Ishikawa (cell line): ENCODE results near the gene LY6G5C.

Experiments
- CEBPB ChIP-seq: IDR thresholded peaks from 2 replicates; pipeline ENCODE4 v1.6.1; 2012
- CREB1 ChIP-seq: IDR thresholded peaks from 2 replicates; pipeline ENCODE4 v1.6.1; 2012; ENCODE audit warnings: low read depth
- EGR1 ChIP-seq: IDR thresholded peaks from 2 replicates; pipeline ENCODE4 v1.6.1; 2012
- EP300 ChIP-seq: IDR thresholded peaks from 2 replicates; pipeline ENCODE4 v1.6.1; 2012; ENCODE audit warnings: borderline replicate concordance
- FOXM1 ChIP-seq: IDR thresholded peaks from 2 replicates; pipeline ENCODE4 v1.6.1; 2012; ENCODE audit warnings: low read depth, borderline replicate concordance
- NFIC ChIP-seq: IDR thresholded peaks from 2 replicates; pipeline ENCODE4 v1.6.1; 2012
- RAD21 ChIP-seq: IDR thresholded peaks from 2 replicates; pipeline ENCODE4 v1.6.1; 2012; ENCODE audit warnings: low read depth
- TAF1 ChIP-seq: IDR thresholded peaks from 2 replicates; pipeline ENCODE4 v1.6.1; 2012; ENCODE audit warnings: low read depth, mild to moderate bottlenecking
- TCF12 ChIP-seq: IDR thresholded peaks from 2 replicates; pipeline ENCODE4 v1.6.1; 2012; ENCODE audit warnings: low read depth
- TEAD4 ChIP-seq: IDR thresholded peaks from 2 replicates; pipeline ENCODE4 v1.6.1; 2012
- USF1 ChIP-seq: IDR thresholded peaks from 2 replicates; pipeline ENCODE4 v1.6.1; 2012
- YY1 ChIP-seq: IDR thresholded peaks from 2 replicates; pipeline ENCODE4 v1.6.1; 2012; ENCODE audit warnings: low read depth
- ZBTB7A ChIP-seq: IDR thresholded peaks from 2 replicates; pipeline ENCODE4 v1.6.1; 2012; ENCODE audit warnings: low read depth
- TF ChIP-seq, protein P1 (sequence below): IDR thresholded peaks from 2 replicates; pipeline ENCODE4 v1.6.1; 2012
- TF ChIP-seq, protein P2 (sequence below): IDR thresholded peaks from 2 replicates; pipeline ENCODE4 v1.6.1; 2012; ENCODE audit warnings: low read depth, mild to moderate bottlenecking

Gene LY6G5C

GRCh38 chr6:31711233-31711632 is 30.4 kb upstream of the LY6G5C start:
- TF ChIP-seq TAF1, result 0 out of 2 replicates have a peak, but pooled peaks have one; percentile 30
- TF ChIP-seq TCF12, result no peak

GRCh38 chr6:31710523-31711219 is 29.8 kb upstream of the LY6G5C start:
- TF ChIP-seq ZBTB7A (no peak), YY1 (no peak), NFIC (no peak)

DNA sequence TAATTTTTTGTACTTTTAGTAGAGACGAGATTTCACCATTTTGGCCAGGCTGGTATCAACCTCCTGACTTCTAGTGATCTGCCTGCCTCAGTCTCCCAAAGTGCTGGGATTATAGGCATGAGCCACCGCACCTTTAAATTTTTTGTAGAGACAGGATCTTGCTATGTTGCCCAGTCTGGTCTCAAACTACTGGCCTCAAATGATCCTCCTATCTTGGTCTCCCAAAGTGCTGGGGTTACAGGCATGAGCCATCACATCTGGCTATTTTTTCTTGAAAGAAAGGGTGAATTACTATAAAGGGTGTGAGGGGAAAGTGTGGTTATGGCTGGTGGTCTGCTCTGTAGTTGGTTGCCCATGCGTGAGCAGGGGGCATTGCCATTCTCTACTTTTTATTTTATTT is 27.4 kb upstream of the LY6G5C start:
- TF ChIP-seq TCF12 (no peak), ZBTB7A (no peak), NFIC (no peak), CREB1 (no peak), TEAD4 (no peak), YY1 (no peak), USF1 (no peak), CEBPB (no peak), FOXM1 (no peak), EP300 (no peak), EGR1 (no peak), RAD21 (no peak), TAF1 (no peak)
- TF ChIP-seq, protein P1, sequence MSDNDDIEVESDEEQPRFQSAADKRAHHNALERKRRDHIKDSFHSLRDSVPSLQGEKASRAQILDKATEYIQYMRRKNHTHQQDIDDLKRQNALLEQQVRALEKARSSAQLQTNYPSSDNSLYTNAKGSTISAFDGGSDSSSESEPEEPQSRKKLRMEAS, result no peak

- TF ChIP-seq CREB1 (no peak), TEAD4 (no peak), NFIC (no peak), USF1 (no peak), EP300 (no peak), EGR1 (no peak), RAD21 (no peak)
Measured at GRCh38 chr6:31707701-31708100, 26.8 kb upstream of the LY6G5C start.

- no peak for TF ChIP-seq FOXM1
- no peak for TF ChIP-seq USF1
- no peak for TF ChIP-seq TAF1
- no peak for TF ChIP-seq CEBPB
- TF ChIP-seq TCF12, result no peak
- TF ChIP-seq EGR1, result no peak
- no peak for TF ChIP-seq CREB1
- no peak for TF ChIP-seq RAD21
- TF ChIP-seq, protein P2, sequence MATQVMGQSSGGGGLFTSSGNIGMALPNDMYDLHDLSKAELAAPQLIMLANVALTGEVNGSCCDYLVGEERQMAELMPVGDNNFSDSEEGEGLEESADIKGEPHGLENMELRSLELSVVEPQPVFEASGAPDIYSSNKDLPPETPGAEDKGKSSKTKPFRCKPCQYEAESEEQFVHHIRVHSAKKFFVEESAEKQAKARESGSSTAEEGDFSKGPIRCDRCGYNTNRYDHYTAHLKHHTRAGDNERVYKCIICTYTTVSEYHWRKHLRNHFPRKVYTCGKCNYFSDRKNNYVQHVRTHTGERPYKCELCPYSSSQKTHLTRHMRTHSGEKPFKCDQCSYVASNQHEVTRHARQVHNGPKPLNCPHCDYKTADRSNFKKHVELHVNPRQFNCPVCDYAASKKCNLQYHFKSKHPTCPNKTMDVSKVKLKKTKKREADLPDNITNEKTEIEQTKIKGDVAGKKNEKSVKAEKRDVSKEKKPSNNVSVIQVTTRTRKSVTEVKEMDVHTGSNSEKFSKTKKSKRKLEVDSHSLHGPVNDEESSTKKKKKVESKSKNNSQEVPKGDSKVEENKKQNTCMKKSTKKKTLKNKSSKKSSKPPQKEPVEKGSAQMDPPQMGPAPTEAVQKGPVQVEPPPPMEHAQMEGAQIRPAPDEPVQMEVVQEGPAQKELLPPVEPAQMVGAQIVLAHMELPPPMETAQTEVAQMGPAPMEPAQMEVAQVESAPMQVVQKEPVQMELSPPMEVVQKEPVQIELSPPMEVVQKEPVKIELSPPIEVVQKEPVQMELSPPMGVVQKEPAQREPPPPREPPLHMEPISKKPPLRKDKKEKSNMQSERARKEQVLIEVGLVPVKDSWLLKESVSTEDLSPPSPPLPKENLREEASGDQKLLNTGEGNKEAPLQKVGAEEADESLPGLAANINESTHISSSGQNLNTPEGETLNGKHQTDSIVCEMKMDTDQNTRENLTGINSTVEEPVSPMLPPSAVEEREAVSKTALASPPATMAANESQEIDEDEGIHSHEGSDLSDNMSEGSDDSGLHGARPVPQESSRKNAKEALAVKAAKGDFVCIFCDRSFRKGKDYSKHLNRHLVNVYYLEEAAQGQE, result no peak
- no peak for TF ChIP-seq NFIC
- TF ChIP-seq, protein P1, result no peak
Measured at GRCh38 chr6:31706599-31706998, 25.7 kb upstream of the LY6G5C start, which contains the start of gene LY6G6F. LY6G6F (plus strand) TSS chr6:31706866; CDS start chr6:31706907, 41 bp downstream.

DNA sequence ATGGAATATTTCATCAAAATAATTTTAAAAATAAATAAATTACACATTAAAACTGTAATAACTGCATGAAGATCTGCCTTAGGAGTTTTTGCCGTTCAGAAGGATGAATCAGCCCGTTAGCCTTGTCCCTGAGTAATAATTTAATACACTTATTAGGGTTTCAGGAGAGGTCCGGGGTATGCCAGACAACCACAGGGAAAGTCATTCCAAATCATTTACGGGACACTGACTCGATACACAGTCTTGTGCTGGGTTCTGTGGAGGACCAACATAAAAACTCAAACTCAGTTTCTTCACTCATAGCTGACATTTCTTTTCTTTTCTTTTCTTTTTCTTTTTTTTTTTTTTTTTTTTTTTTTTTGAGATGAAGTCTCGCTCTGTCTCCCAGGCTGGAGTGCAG is 25.1 kb upstream of the LY6G5C start:
- TF ChIP-seq CREB1, result no peak
- TF ChIP-seq TAF1, result no peak
- TF ChIP-seq, protein P2, result no peak
- TF ChIP-seq NFIC, result no peak
- TF ChIP-seq RAD21, result no peak
- TF ChIP-seq TEAD4, result no peak
- no peak for TF ChIP-seq FOXM1
- no peak for TF ChIP-seq USF1
- TF ChIP-seq EP300, result no peak
- no peak for TF ChIP-seq TCF12
- TF ChIP-seq, protein P1, result no peak
- TF ChIP-seq ZBTB7A, result no peak
- TF ChIP-seq YY1, result no peak
- TF ChIP-seq EGR1, result no peak
- no peak for TF ChIP-seq CEBPB
